K562 (cell line): ENCODE measurements around the gene UFSP1. TPM values are rescaled to one million over a fixed set of nuclear protein-coding genes. Genes with fewer than 3 reads are reported as not detected.
A peak's percentile ranks its signal among the peaks of the same experiment; 100 is the strongest.

Experiments
- ARHGAP35 ChIP-seq: fragments of 450-650 bp; IDR thresholded peaks from 2 replicates; pipeline ENCODE4 v1.6.1; 2018; ENCODE audit not compliant: partially characterized antibody
- BDP1 ChIP-seq: IDR thresholded peaks from 3 replicates; pipeline ENCODE4 v1.6.1; 2011; ENCODE audit not compliant: insufficient read length, insufficient read depth
- BRD9 ChIP-seq: fragments of 450-650 bp; IDR thresholded peaks from 2 replicates; pipeline ENCODE4 v1.6.1; 2018; ENCODE audit warnings: low read depth; ENCODE audit not compliant: partially characterized antibody
- BRF2 ChIP-seq: IDR thresholded peaks from 3 replicates; pipeline ENCODE4 v1.6.1; 2011; ENCODE audit warnings: borderline replicate concordance, mild to moderate bottlenecking; ENCODE audit not compliant: insufficient read length, insufficient read depth
- CEBPG ChIP-seq, 3 experiments: fragments of 200-800 bp in 1 of 3; sonication (Bioruptor generic) in 1 of 3; sonication (generic) in 1 of 3; formaldehyde crosslinking in 1 of 3; IDR thresholded peaks in 2 of 3; conservative IDR thresholded peaks in 1 of 3; 2 replicates each; pipeline versions ENCODE4 v1.6.1 to v1.8.0; 2016 to 2022; ENCODE audit warnings: missing compliant biosample characterization in 2 of 3, missing genetic modification characterization in 2 of 3, mild to moderate bottlenecking in 1 of 3, missing genetic modification reagents in 1 of 3
- CEBPZ ChIP-seq: fragments of 150-350 bp; IDR thresholded peaks from 2 replicates; pipeline ENCODE4 v1.6.1; 2014; ENCODE audit warnings: low read depth, mild to moderate bottlenecking, low read length, borderline replicate concordance
- CTBP1 ChIP-seq: fragments of 450-650 bp; IDR thresholded peaks from 2 replicates; pipeline ENCODE4 v1.6.1; 2016; ENCODE audit warnings: borderline replicate concordance
- E2F1 ChIP-seq: sonication (generic); formaldehyde crosslinking; IDR thresholded peaks from 2 replicates; pipeline ENCODE4 v1.8.1; 2023; ENCODE audit warnings: mild to moderate bottlenecking, missing genetic modification reagents, moderate library complexity
- FOXA3 ChIP-seq, 2 experiments: fragments of 450-650 bp in 1 of 2; sonication (generic) in 1 of 2; formaldehyde crosslinking; IDR thresholded peaks in 1 of 2; conservative IDR thresholded peaks in 1 of 2; 2 replicates each; pipeline versions ENCODE4 v1.4.0 to v1.8.0; 2020 to 2022; ENCODE audit warnings: mild to moderate bottlenecking in 2 of 2, missing genetic modification reagents in 1 of 2
- KLF13 ChIP-seq: fragments of 450-650 bp; IDR thresholded peaks from 2 replicates; pipeline ENCODE4 v1.6.1; 2016; ENCODE audit warnings: missing genetic modification characterization, low read depth, mild to moderate bottlenecking, missing compliant biosample characterization, moderate library complexity, borderline replicate concordance
- MCM3 ChIP-seq: fragments of 450-650 bp; IDR thresholded peaks from 2 replicates; pipeline ENCODE4 v1.6.1; 2016
- MCM7 ChIP-seq, 2 experiments: fragments of 450-650 bp; IDR thresholded peaks; 2 replicates each; pipeline ENCODE4 v1.6.1; 2016 to 2018
- NKRF ChIP-seq: fragments of 450-650 bp; IDR thresholded peaks from 2 replicates; pipeline ENCODE4 v1.6.1; 2016; ENCODE audit warnings: borderline replicate concordance
- RBM17 ChIP-seq: fragments of 200-400 bp; formaldehyde crosslinking; IDR thresholded peaks from 2 replicates; pipeline ENCODE4 v1.6.1; 2017; ENCODE audit warnings: low read depth, mild to moderate bottlenecking, low read length, borderline replicate concordance
- SMAD2 ChIP-seq: fragments of 150-350 bp; IDR thresholded peaks from 2 replicates; pipeline ENCODE4 v1.6.1; 2014; ENCODE audit warnings: low read depth, mild to moderate bottlenecking, low read length
- SMARCB1 ChIP-seq: IDR thresholded peaks from 2 replicates; pipeline ENCODE4 v1.6.1; 2011; ENCODE audit warnings: improper control_type of control experiment, low read depth; ENCODE audit not compliant: insufficient read length
- TARDBP ChIP-seq: fragments of 450-650 bp; IDR thresholded peaks from 2 replicates; pipeline ENCODE4 v1.6.1; 2016
- ZBTB7A ChIP-seq: IDR thresholded peaks from 2 replicates; pipeline ENCODE4 v1.6.1; 2011; ENCODE audit warnings: low read depth, mild to moderate bottlenecking, low read length, moderate library complexity, borderline replicate concordance; ENCODE audit not compliant: control insufficient read depth
- ZNF212 ChIP-seq: fragments of 450-650 bp; formaldehyde crosslinking; IDR thresholded peaks from 2 replicates; pipeline ENCODE4 v1.4.0; 2020; ENCODE audit warnings: mild to moderate bottlenecking
- ZNF282 ChIP-seq: sonication (generic); formaldehyde crosslinking; IDR thresholded peaks from 2 replicates; pipeline ENCODE4 v1.8.1; 2023; ENCODE audit warnings: missing genetic modification reagents
- polyA plus RNA-seq, 8 experiments: library from polyadenylated mRNA; depleted of rRNA in 4 of 8; stranded (reverse) in 5 of 8; unstranded in 3 of 8; fragments of >200 nt; fragmentation: Nextera tagmentation in 2 of 8; fragmentation: Illumina TruSeq in 1 of 8; extraction: Ambion mirVana in 2 of 8; extraction: Trizol in 1 of 8; gene quantifications; 2 replicates each; pipeline versions ENCODE4 v1.2.1 to v1.2.3, GENCODE V29; 2011 to 2014; ENCODE audit warnings: inconsistent platforms in 1 of 8, missing spikeins in 1 of 8
- total RNA-seq, 7 experiments: library from RNA; depleted of rRNA in 6 of 7; stranded (reverse); fragments of >200 nt in 6 of 7; fragmentation: Illumina TruSeq in 2 of 7; extraction: Trizol in 2 of 7; gene quantifications; 2 replicates each; pipeline versions ENCODE4 v1.2.1 to v1.2.3, GENCODE V29; 2011 to 2021; ENCODE audit warnings: low replicate concordance in 1 of 7

The UFSP1 gene
- total and polyA plus RNA-seq, 9 of the 15 experiments (the other 6 are each of a cell fraction or from before 2014, with no cell fraction given) = 0.50 to 18.8 (median 2.1) TPM

- TF ChIP-seq SMARCB1 (no peak), CEBPZ (no peak), SMAD2 (no peak), ARHGAP35 (no peak), CTBP1 (peak; percentile 71; the same call in 1 of the 2 replicates), RBM17 (no peak), TARDBP (peak; percentile 35; the same call in 1 of the 2 replicates), NKRF (peak; percentile 88; the same call in 1 of the 2 replicates), ZNF282 (CRISPR knock-in tag) (no peak), KLF13 (tag) (0 out of 2 replicates have a peak, but pooled peaks have one; percentile 34), BDP1 (no peak), ZNF212 (CRISPR knock-in tag) (no peak), MCM3 (no peak), ZBTB7A (peak; percentile 97), FOXA3 (CRISPR knock-in tag; conservative IDR thresholded peaks at IDR 0.05 in 1 of 2, IDR thresholded peaks at IDR 0.05 in 1 of 2) (no peak), BRF2 (no peak), E2F1 (0 out of 2 replicates have a peak, but pooled peaks have one; percentile 24), CEBPG (CRISPR knock-in tag; IDR thresholded peaks at IDR 0.05) (no peak), CEBPG (tag; conservative IDR thresholded peaks at IDR 0.05 in 1 of 2, IDR thresholded peaks at IDR 0.05 in 1 of 2) (no peak), BRD9 (peak; percentile 64), MCM7 (IDR thresholded peaks at IDR 0.05) (no peak)
Observed at GRCh38 chr7:100867040-100867775, 22.3 kb downstream of the UFSP1 start, which contains the start of gene TRIP6 (continued).
